ENCODE data around the gene HSH2D.

Gene HSH2D

DNA sequence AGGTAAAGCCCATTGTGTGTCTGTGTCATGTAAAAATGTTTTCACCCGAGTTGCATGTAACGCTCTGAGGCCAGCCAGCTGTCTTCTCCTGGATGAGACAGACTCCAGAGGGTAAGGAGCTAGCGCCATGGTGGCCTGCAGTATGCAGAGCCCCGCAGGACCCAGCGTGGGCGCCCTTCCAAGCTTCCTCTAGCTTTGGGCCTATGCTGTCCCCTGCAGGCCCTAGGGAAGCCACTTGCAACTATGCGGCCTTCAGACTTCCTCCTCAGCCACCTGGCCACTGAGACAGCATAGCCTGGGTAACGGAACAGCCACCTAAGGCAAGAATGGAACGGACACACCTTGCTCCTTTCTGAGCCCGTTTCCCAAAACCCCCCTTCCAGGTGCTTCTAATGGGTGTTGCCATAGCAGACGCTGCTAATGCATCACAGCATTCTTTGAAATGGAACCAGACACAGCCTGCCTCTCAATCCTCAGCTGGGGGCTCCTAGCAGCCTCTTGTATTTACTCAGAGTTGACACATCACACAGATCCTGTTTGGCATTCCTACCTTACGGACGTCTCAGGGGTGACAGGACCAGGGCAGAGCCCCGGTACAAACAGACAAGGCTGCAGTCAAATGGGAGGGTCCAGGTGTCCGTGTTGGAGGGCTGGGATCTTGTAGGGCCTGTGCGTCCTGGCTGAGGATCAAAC, 47.9 kb downstream of the HSH2D start:
- FAIRE-seq: no peak
- no peak for DNase-seq (ENCODE audit: low spot score)

DNA sequence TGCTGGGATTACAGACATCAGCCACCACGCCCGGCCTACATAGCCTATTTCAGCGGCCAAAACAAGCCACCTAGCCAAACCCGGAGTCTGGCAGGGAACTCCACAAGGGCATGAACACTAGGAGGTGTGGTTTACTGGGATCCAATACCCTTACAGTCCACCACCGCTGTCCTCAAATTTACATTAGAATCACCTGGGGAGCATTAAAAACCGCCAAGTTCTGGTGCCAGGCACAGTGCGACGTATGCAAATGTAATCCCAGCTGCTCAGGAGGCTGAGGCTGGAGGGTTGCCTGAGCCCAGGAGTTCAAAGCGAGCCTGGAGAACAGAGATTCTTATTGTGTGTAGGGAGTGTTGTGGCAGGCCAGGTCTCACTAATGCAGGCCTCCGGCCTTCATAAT, 50.0 kb downstream of the HSH2D start:
- DNase-seq (ENCODE audit: low spot score) (no peak), FAIRE-seq (no peak)

DNA sequence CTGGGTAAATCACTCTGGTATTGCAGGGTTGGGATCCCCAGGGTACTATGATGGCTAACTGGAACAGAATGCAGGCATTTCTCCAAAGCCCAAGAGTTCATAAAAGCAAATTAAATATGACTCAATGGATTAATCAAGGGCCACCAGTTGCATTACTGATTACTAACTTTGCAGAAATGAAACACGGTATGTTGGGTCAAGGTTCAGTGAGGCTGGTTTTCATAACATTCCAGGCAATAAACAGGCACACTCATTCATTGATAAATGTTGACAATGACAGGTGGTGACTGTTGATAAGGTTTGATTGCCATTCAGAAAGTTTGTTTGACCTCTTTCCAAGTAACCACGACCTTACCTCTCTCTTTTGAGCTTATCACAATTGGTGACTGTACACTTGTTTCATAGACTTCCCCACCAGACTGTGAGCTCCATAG, 53.7 kb downstream of the HSH2D start:
- DNase-seq (ENCODE audit: low spot score): no peak
- FAIRE-seq: no peak

DNA sequence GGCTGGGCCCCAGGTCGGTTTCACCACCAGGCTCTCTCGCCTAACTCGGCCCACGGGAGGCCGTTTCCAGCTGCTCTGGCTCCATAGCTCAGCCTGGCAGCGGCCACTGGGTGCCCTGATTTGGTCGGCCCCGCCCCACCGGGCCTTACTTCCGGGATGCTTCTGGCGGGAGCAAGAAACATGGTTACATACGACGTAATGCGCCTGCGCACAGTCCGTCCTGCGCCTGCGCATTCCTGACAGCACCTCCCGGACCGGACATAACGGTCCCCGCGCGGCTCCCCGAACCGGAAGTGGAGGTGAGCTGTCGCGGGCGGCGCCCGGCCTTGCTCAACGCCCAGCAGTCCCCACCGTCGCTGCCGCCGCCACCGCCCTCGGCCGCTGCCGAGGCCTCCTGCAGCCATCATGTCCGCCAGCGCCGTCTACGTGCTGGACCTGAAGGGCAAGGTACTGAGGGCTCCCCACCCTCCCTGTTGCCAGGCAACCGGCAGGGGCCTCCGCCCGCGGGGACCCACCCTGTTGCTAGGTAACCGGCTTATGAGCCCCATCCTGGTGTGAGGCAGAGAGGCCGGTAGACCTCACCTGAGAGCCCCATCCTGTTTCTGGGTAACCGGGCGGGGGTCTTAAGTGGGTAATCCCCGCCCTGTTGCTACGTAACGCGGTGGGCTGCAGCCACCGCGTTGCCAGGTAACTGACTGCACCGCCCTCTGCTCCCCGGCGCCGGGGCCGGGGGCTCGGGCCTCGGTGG, 54.3 kb downstream of the HSH2D start, which contains the start of gene AP1M1:
AP1M1 (plus strand) TSS at position 290 of the 748 bp plus-strand sequence; CDS start at position 406, 116 bp downstream.
- FAIRE-seq: no peak

DNA sequence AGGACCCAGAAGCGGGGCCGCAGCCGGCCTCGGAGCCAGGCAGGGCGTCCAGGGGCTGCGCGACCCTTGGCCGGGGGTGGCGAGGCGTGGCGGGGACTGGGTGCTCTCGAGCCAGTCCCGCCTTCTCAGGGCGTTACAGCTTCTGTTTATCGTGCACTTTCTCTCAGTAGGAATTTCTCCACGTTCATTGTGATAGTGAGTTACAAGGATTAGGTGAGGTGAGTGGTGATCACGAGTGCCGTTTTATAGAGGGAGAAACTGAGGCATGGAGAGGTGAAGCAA, 54.8 kb downstream of the HSH2D start:
- DNase-seq (ENCODE audit: low spot score) (no peak), FAIRE-seq (no peak)

More for the DNA sequence above, 54.3 kb downstream of the HSH2D start, which contains the start of gene AP1M1:
- DNase-seq (ENCODE audit: low spot score): peak; percentile 96

DNA sequence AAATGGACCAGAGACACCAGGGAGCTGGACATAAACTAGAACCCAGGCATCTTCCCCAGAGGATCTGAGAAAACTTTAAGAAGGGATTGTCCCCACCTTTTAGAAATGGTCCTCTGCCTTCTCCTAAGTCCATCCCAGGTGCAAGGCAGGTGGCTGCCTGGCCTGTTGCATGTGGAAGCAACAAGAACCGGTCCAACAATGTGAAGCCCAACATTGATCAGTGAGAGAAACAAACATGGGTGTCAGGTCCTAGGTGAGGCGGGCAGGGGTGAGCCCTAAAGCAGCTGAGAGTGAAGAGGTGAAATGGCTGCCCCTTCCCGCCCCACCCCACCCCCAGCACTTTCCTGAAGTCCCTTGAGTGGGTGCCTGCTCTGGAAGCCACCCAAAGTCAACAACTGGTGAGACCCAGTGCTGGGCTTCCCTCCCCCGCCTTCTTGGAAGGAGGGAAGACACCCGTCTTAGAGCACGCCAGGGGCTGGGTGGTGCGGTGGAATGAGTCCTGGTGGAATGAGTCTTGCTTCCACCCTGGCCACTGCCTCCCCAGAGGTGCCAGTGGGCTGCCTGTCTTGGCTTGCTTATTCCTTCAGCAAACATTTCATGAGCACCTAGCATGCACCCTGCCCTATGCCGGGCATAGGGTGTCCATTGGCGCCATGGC, 55.9 kb downstream of the HSH2D start:
- FAIRE-seq (no peak), DNase-seq (ENCODE audit: low spot score) (no peak)

DNA sequence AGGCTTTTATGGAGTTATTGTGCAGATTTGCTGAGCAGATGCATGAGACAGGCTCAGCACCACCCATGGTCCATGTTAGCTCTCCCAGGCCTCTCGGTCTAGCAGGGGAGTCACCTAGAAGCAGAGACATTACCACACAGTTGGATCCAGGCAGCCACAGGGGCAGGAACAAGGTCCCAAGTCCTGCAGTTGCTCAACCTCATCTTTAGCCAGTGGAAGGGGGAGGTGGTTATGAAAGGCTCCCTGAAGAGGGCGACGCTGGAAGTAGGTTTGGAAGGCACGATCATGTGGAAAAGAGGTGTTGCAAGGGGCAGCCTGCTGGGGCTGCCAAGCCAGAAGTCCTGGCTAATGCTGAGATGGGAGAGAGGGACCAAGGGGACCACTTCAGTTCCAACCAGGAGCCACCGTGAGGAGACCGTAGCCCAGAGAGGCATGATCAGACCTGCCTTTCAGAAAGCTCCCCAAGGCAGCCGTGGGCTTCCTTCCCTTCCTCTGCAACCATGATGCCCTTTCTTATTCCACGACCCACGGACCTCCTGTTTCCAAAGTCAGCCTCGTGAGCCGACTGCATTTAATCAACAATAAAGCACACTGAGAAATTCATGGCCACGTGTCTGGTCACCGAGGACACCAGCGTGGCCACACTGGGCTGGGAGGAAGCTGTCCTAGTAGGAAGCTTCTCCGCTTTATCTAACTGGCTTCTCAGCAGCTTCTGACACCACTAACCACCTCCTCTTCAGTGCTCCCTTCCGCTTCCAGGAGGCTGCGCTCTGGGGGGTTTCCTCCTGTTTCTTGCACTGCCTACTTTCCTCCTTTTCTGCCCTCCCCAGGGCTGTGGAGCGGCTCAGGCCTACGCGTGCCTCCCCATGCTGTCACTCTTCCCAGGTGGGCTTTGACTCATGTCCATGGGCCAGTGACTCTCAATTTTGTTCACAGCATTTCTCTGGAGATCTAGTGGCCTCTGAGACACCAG, 56.8 kb downstream of the HSH2D start:
- FAIRE-seq (no peak), DNase-seq (ENCODE audit: low spot score) (no peak)

DNA sequence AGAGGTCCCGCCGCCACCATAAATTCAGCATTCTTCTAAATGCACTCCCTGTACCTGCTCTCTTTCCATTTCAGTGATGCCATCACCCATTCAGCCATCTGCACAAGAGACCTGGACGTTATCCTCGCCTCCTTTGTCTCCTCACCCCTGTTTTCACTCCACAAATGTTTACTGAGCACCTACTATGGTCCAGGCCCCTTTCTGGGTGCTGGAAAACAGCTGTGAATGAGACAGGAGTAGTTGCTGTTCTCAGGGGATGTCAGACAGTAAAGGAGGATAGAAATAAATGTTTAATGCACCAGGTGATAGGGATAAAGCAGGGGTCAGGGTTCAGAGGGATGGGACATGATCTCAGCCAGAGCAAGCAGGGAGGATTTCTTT, 57.5 kb downstream of the HSH2D start:
- DNase-seq (ENCODE audit: low spot score) (no peak), FAIRE-seq (no peak)

DNA sequence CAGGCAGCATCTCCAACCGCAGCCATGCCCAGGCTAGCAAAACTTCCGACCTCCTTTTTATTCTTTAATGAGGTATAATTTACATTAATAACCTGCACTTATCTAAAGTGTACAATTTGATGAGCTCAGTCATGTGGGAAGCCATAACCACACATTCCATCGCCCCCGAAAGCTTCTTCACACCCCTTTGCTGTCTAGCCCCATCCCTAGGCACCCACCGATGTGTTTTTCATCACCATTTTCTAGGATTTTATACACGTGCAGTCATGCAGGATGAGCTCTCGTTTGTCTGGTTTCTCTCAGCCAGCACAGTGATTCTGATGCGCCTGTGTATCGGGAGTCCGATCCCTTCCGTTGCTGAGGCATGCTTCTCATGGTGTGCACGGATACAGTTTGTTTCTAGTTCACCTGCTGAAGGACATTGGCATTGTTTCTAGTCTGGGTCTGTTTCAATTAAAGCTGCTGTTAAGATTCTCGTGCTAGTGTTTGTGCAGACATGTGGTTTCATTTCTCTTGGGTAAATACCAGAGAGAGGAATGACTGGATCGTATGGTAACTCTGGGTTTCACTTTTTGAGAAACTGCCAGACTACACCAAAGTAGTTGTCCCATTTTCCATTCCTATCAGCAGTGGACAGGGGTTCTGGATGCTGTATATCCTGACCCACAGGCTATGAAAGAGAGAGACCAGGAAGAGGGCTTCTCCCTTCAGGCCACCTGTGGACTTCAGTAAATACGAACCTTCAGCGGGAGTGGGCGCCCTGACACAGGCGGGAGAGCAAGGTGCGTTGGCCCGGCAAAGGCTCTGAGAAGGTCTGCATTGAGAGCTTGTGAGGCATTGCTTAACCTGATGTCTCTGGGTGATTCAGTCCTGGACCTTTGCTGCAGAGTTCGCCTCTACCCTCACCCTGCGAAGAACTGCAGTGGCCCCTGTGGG, 59.1 kb downstream of the HSH2D start:
- no peak for DNase-seq (ENCODE audit: low spot score)
- no peak for FAIRE-seq

DNA sequence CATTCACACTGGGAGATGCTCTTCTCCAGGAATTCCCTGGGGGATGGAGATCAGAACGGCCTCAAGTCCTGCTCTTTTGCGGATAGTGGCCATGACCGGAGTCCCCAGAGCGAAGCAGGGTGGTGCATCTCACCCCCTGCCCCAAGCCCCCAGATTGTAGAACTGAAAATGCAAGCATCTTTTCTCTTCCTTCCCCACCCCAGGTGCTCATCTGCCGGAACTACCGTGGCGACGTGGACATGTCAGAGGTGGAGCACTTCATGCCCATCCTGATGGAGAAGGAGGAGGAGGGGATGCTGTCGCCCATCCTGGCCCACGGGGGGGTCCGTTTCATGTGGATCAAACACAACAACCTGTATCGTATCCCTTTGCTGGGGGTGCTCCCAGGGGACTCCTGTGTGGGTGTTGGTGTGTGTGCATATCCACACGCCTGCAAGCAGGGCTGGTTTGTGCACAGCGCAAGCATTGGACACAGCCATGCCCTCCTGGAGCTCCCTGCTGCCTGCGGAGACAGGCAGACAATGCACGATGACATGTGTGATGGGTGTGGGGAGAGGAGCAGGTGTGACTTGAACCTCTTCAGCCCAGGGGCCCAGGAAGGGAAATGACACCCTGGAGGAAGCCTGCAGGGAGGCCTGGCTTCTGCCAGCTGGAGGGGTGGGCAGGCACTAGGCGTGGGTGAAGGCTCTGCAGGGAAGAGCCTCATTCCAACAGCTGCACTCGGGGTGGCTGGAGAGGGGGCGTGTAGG, 59.9 kb downstream of the HSH2D start:
- FAIRE-seq (no peak), DNase-seq (ENCODE audit: low spot score) (no peak)

DNA sequence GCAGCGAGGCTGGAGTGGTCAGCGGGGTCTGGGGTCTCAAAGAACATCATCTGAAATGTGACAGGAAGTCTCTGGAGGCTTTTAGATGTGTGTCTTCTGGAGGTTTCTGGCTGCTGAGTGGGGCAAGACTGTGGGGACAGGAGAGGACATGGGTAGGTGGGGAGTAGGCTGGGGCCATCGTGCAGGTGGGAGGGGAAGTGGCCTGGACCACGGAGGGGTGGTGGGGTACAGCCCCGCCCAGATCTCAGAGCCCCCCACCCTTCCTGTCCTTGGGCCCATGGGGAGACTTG, 60.5 kb downstream of the HSH2D start:
- FAIRE-seq (no peak), DNase-seq (ENCODE audit: low spot score) (no peak)

DNA sequence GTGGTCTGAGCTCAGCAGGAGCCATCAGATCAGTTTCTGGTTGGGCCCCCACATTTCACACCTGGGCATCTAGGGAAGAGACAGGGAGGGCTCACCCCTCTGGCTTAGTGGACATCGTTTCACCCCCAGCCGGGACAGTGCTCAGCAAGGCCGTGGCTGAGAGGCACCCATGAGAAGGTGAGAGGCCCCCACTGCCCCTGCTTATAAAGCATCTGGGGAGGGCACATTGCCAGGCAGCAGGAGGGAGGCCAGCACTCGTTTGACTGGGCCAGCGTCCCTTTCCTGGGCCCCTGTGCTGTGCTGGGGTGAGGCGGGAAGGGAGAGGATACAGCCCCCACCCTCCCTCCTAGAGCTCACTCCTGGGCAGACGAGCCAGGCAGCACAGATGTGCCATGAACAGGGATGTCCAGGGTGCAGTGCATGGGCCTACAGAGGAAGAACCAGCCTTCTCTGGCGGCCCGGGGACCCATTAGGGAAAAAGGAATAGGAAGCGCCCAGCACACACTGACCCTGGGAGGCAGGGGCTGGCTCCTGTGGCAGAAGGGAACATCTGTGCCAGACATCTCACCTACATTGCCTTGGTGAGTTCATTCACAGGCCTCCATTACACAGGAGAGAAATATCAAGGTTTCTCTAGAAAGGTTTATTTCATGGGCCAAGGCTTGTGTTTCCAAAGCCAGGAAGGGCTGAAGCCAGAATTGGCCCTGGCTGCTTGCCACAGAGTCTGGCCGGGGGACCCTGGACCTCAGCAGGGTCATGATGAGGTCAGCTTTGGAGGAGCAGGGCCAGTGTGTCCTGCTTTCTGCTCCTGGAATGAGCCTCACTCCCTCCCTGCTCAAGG, 61.9 kb downstream of the HSH2D start:
- DNase-seq (ENCODE audit: low spot score) (no peak), FAIRE-seq (no peak)

DNA sequence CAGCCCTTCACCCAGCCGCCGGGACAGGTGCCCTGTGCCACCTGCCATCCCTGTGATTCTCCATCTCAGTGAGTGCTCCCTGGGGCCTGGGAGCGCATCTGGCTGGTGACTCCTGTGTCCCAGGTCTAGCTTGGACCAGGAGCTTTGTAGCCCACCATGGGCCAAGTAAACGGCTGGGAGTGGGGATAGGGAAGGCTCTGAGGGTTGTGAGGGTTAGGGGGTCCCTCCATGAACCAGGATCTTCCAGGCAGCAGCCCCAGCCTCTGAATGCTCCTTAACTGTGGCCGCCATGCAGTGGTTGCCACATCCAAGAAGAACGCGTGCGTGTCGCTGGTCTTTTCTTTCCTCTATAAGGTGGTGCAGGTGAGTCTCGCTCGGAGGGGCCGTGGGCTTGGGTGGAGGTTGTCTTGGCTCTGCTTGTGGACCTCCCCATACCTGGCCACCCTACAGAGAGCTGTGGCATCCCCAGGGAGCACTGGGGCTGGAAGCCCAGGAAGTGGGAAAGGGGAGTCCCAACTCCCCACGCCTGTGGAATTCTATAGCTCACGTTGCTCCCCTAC, 62.6 kb downstream of the HSH2D start:
- DNase-seq (ENCODE audit: low spot score) (no peak), FAIRE-seq (no peak)

DNA sequence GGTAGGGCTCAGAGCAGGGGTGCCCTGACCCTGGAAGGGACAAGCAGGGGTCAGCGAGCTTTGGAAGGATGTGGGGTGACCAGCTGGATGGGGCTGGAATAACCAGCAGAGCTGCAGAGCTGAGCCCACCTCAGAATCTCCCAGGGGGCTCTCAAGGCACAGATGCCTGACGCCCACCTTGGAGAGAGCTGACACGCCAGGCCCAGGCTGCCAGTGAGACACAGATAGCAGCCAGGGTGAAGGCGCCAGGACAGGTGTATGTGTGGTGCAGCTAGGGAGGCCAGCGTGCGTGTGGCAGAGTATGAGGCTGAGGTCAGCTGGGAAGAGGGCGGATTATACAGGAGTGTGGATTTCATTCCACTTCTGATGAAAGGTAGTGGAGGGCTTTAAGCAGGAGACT, 63.2 kb downstream of the HSH2D start:
- FAIRE-seq: no peak
- DNase-seq (ENCODE audit: low spot score): no peak

DNA sequence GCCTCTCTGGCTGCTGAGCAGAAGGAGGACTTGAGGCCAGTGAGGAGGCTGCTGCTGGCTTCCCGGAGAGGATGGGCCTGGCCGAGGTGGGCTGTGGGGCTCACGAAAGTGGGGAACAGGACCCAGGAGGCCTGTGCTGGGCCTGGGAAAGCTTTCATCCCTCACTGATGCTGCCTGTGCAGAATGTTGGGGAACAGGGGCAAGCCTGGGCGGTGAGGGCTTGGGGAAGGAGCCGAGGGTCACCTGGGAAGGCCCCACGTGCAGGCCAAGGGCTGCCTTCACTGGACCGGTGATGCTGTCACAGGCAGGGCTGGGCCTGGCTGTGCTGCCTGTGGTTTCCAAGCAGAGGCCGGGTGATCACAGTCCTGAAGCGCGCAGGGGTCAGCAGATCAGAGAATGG, 63.6 kb downstream of the HSH2D start:
- no peak for FAIRE-seq
- DNase-seq (ENCODE audit: low spot score): no peak

DNA sequence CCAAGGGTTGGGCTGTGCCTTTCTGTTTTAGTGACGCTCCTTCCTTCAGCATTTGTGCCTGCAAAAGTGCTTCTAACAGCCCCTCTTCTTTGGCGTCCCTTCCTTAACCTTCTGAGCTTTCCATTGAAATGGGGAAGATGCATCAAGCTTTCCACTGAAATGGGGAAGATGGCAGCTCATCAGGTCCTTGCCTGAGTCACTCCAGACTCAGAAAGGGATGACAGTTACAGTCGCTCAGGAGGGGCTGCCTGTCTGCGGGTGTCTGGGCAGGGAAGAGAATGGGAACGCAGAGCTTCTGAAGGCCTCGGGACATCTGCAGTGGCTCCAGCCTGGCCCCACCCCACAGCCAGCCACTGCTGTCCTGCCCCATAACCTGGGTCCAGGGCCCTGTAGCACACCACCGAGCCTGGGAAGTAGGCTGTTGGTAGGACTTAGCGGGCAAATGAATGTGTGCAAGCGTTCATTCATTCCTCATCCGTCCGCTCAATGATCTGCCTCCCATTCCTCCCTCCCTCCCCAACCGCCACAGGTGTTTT, 64.1 kb downstream of the HSH2D start:
- no peak for FAIRE-seq
- DNase-seq (ENCODE audit: low spot score): no peak
